Hepatocyte (in vitro differentiated cells): ENCODE results near the gene EMC1.

Source experiments
- EZH2 ChIP-seq: fragments of 200-600 bp; sonication (generic); IDR thresholded peaks from 2 replicates; pipeline ENCODE4 v1.6.1; 2016; ENCODE audit warnings: antibody characterized with exemption, mild to moderate bottlenecking, borderline replicate concordance
- TF ChIP-seq, protein P1 (sequence below): fragments of 200-600 bp; sonication (generic); IDR thresholded peaks from 2 replicates; pipeline ENCODE4 v1.5.1; 2016; ENCODE audit warnings: antibody characterized with exemption, mild to moderate bottlenecking; ENCODE audit not compliant: poor library complexity

GRCh38 chr1:19208710-19209438 is 42.5 kb downstream of the EMC1 start:
- TF ChIP-seq, protein P1, sequence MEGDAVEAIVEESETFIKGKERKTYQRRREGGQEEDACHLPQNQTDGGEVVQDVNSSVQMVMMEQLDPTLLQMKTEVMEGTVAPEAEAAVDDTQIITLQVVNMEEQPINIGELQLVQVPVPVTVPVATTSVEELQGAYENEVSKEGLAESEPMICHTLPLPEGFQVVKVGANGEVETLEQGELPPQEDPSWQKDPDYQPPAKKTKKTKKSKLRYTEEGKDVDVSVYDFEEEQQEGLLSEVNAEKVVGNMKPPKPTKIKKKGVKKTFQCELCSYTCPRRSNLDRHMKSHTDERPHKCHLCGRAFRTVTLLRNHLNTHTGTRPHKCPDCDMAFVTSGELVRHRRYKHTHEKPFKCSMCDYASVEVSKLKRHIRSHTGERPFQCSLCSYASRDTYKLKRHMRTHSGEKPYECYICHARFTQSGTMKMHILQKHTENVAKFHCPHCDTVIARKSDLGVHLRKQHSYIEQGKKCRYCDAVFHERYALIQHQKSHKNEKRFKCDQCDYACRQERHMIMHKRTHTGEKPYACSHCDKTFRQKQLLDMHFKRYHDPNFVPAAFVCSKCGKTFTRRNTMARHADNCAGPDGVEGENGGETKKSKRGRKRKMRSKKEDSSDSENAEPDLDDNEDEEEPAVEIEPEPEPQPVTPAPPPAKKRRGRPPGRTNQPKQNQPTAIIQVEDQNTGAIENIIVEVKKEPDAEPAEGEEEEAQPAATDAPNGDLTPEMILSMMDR = no peak
- TF ChIP-seq EZH2 = no peak
